CD4-positive, alpha-beta T cell treated with Interleukin-6 for 4 hours (primary cell): ENCODE data around the gene RPS6KC1.
"Not testable (repeated sequence)": the region's sequence is repeated elsewhere in the genome, so short reads cannot be mapped to it uniquely, and the experiment has no call there.

ENCODE experiments used
- DNase-seq: peaks from one replicate; pipeline ENCODE4 v3.0.0-alpha.2; 2020; ENCODE audit warnings: mixed read lengths

The RPS6KC1 gene, protein sequence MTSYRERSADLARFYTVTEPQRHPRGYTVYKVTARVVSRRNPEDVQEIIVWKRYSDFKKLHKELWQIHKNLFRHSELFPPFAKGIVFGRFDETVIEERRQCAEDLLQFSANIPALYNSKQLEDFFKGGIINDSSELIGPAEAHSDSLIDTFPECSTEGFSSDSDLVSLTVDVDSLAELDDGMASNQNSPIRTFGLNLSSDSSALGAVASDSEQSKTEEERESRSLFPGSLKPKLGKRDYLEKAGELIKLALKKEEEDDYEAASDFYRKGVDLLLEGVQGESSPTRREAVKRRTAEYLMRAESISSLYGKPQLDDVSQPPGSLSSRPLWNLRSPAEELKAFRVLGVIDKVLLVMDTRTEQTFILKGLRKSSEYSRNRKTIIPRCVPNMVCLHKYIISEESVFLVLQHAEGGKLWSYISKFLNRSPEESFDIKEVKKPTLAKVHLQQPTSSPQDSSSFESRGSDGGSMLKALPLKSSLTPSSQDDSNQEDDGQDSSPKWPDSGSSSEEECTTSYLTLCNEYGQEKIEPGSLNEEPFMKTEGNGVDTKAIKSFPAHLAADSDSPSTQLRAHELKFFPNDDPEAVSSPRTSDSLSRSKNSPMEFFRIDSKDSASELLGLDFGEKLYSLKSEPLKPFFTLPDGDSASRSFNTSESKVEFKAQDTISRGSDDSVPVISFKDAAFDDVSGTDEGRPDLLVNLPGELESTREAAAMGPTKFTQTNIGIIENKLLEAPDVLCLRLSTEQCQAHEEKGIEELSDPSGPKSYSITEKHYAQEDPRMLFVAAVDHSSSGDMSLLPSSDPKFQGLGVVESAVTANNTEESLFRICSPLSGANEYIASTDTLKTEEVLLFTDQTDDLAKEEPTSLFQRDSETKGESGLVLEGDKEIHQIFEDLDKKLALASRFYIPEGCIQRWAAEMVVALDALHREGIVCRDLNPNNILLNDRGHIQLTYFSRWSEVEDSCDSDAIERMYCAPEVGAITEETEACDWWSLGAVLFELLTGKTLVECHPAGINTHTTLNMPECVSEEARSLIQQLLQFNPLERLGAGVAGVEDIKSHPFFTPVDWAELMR

DNA sequence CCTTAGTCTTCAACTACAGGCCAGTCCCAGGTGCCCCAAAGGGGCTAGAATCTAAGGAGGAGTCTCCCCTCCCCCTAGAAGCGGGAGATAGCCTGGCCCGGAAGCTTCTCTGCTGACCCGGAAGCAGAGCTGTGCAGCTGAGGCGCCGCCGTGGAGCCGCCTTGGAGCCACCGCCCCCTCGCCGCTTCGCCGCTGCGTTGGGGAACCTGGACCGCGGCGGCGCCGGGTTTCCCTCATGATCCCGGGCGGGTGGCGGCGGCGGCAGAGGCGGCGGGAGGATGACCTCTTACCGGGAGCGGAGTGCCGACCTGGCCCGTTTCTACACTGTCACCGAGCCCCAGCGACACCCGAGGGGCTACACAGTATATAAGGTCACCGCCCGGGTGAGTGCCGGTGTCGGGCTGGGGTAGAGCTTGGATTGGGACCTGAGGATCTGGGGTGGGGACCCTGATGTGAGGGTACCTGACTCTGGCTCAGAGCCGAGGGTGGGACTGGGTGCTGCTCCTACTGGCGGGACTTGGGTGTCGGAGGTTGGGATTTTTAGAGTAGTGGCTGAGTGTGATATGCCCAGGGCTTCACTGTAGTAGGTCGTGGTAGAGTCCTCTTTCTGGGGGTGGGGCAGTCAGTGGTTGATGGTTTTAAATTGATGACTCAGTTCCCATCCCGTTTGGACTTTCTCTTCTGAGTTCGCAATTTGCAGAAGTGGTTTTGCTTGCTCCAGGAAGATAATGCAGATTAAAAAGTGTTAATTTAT is at the start of gene RPS6KC1:
RPS6KC1 (plus strand) TSS at position 115 of the 754 bp plus-strand sequence; CDS start at position 279, 164 bp downstream.
- DNase-seq = peak; percentile 85

DNA sequence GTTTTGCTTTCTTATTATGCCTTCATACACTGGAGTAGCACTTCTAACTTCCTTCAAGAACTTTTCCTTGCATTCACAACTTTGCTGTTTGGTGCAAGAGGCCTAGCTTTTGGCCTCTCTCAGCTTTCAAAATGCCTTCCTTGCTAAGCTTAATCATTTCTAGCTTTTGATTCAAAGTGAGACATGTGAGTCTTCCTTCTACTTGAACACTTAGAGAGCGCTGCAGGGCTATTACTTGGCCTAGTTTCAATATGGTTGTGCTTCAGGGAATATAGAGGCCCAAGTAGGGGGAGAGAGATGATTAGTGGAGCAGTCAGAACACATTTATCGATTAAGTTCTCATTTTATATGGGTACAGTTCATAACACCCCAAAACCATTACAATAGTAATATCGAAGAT is 47.8 kb upstream of the RPS6KC1 start:
- no peak for DNase-seq

DNA sequence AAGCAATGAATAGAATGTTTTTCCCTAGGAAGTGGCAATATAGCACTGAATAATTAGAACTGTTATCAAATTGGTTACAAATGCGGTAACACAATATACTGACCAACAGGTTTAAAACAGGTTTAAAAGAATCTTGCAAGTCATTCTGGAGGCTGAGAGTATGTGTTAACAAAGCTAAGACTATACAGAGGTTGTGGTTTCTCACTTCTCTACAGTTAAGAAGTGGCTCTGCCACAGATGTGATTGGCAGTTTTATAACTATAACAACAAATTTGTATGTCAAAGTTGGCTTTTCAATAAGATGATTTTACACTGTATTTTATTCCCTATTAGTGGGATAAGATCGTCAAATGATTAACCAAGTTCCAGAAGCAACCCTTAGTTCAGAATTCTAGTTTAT is 42.5 kb upstream of the RPS6KC1 start:
- no peak for DNase-seq

DNA sequence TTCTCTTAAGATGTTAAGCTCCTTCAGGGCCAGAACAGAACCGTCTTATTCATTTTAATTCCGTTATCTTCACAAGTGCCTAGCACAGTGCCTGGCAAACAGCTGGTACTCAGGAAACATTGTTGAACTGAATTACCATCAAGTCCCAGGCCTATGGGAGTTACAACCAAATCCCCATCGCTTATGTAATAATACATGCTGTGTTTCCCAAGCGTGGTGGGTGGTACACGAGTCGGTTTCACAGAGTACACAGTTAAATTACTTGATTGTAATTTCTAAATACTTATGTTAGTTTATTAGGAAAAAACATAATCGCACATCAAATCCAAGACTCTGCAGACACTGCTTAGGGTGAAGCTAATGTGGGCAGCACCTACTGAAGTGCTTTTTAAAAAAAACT is 36.4 kb upstream of the RPS6KC1 start:
- no peak for DNase-seq

DNA sequence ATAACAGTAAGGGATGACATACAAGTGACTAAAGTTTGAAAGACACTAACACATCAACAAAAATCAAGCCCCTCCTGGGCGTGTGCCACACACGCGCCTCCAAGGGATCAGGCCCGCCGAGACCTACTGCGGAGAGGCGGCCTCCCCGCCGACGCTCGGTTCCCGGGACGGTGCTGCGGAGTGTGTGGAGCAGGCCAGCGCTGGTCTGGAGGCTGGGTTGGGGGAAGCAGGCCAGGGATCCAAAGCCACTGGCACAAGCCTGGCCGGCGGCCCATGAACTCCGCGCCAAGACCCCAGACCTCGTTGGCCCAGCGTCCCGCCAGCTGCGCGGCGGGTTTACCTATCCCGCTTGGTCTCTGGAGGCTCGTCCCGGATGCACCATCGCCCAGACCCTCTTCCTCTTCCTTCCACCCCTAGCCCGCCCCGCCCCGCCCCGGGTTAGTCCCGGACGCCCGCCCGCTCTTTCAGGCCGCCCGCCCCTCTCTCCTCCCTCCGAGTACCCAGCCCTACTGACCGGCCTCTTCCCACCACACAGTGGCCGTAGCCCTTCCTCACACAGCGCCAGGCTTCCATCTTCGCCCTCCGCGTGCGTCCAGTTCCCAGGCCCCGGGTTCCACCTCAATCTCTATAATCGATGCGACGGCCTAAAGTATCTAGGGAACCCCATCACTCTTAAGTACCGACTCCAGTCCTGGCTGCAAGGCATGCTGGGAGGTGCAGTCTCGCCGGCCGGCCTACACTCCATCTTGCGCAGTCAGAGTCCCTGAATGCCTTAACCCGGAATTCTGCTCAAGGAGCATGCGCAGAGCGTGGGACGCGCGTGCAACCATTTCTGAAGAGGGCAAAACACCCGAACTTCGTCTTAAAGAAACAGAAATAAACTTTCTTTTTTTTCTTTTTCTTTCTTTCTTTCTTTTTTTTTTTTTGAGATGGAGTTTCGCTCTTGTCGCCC is 35.7 kb upstream of the RPS6KC1 start, which contains the start of gene ANGEL2:
ANGEL2 (minus strand) TSS at position 769 of the 952 bp plus-strand sequence; CDS start at position 573, 196 bp downstream.
- peak; percentile 97 for DNase-seq

DNA sequence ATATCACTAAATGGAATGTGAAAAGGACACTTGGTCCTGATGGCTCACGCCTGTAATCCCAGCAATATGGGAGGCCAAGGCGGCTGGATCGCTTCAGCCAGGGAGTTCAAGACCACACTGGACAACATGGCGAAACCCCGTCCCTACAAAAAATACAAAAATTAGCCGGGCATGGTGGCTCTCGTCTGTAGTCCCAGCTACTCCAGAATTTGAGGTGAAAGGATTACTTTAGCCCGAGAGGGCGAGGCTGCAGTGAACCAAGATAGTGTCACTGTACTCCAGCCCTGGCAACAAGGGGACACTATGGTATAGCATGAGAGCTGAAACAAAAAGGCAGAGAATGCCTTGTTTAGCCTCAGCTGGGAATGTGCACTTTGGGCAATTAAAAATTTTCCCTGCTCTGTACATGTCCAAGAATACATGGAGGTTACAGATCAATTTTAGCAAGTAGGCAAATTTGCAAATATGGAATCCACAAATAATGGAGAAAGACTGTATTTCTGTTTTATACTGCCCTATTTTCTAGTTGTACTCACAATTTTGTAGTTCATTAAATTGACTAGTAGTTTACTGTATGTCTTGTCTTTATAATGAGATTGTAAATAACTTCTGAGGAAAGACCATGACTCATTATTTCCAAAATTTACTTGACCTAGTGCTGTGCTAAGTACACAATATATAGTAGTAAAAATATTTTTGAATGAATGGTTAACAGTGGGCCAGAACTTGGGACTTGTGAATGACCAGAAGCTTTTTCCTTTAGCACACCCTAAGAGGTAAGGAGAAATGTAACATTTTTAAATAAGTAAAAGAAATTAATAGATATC is 33.4 kb upstream of the RPS6KC1 start:
- DNase-seq = no peak

DNA sequence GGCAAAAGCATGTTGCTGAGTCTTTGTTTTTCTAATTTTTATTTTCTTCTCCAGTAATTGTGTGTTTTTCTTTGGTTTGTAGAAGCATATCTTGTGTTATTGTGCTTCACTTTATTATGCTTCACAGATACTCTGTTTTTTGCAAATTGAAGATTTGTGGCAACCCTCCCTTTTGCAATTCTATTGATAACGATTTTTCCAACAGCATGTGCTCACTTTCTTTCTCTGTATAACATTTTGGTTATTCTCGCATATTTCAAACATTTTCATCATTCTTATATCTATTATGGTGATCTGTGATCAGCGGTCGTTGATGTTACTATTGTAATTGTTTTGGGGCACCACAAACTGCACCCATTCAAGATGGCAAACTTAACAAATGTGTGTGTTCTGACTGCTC is 31.6 kb upstream of the RPS6KC1 start:
- DNase-seq = no peak

DNA sequence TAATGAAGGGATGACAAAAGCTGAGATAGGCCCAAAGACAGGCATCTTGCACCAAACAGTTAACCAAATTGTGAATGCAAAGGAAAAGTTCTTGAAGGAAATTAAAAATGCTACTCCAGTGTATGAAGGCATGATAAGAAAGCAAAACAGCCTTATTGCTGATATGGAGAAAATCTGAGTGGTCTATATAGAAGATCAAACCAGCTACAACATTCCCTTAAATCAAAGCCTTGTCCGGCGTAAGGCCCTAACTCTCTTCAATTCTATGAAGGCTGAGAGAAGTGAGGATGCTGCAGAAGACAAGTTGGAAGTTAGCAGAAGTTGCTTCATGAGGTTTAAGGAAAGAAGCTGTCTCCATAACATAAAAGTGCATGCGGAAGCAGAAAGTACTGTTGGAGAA is 31.0 kb upstream of the RPS6KC1 start:
- no peak for DNase-seq

DNA sequence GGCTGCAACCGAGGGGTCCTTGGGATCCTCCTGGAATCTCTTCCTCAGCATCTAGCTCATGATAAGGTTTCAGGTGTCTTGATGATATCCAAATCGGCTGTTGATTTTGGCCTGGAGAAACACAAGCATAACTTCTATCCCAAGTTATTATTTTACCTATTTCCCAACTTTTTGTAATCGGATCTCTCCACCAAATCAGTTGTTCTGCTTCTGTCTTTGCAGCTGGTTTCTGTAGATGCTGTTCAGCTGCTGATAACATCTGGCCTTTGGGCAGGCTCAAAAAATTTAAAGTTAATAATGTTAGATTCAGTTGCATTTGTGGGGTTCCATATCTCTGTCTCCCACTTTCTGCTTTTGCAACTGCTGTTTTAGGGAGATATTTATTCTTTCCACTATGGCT is 24.0 kb upstream of the RPS6KC1 start:
- not testable (repeated sequence) for DNase-seq

DNA sequence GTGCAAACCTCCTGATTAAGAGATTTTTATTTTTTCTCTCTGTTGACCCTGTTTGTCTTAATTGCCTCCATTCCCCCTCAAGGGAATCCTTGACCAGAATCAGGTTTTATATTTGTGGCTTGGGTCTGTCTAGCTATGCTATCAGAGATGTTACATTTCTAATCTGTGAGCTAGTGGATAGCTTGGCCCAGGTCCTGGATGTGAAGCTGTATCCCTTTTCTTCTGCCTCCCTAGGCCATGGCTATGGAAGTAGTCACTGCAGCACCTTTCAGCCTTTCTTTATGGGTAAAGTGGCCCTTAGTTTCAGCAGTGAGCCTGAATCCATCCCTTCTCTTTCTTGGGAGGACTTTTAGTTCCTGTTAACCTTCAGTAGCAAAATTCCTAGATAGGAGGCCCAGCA is 18.4 kb upstream of the RPS6KC1 start:
- DNase-seq = no peak

DNA sequence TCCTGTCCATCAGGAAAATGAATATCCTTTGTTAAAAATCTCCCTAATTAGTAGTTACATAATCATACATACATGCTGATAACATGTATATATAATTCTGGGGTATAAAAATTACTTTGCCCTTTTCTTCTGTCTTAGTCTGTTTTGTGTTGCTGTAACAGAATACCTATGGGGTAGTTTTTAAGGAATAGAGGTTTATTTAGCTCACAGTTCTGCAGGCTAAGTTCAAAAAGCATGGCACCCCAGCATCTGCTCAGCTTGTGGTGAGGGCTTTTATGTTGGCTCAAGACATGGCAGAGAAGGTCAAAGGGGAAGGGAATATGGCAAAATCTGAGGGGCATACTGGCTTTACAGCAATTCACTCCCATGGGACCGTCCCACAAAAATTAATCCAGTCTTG is 16.3 kb upstream of the RPS6KC1 start:
- DNase-seq = no peak

DNA sequence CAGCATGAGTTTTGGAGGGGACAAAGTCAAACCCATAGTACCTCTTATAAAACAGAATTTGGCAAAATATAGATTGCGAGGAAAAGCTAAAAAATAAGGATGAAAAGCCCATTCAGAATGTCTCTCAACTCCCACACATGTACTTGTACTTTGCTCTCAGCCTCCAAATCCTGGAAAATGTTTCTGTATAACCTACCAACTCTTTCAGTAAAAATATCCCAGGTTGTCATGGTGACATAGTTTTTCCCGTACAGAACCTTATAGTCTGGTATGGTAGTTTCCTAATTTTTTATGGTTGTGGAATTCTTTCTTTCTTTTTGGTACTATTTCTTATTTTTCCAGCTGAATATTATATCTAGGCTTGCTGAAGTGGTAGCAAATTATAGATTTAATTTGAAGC is 15.5 kb upstream of the RPS6KC1 start:
- DNase-seq = no peak

DNA sequence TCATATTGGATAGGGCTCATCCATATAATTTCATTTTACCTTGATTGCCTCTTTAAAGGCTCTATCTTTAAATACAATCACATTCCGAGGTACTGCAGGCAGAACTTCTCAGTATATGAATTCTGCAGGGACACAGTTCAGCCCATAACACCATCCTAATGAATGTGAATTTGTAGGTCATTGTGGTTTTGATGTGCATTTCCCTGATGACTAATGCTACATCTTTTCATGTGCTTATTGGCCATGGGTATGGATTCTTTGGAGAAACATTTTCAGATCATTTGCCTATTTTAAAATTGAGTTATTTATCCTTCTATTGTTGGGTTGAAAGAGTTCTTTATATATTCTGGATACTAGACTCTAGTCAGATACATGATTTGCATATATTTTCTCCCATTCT is 9.6 kb upstream of the RPS6KC1 start:
- DNase-seq = no peak

DNA sequence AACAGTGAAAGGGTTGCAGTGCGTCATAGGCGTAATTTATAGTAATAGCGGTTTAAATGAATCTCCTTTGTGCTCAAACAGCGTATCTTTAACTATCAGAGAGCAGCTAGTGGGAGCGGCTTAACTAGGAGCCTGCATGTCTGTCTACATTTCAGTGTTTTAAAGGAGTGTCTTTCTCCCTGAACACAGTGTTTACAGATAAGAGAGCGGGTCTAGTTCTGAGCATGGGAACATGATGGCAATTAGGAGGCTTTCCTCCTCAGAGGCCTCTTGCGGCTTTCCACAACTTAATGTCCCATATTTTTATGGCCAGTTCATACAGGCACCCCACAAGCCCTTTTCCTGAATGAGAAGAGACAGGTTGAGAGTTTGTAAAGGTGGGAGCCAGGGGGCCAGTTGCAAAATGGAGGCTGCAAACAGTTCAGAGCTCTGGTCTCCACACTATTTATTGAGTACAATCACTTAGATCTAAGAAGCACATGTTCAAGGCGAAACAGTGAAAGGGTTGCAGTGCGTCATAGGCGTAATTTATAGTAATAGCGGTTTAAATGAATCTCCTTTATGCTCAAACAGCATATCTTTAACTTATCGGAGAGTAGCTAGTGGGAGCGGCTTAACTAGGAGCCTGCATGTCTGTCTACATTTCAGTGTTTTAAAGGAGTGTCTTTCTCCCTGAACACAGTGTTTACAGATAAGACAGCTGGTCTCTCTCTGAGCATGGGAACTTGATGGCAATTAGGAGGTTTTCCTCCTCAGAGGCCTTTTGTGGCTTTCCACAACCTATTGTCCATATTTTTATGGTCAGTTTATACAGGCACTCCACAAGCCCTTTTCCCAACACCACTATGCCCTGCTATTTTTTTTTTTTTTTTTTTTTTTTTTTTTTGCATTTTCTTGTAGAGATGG is 5.5 kb upstream of the RPS6KC1 start:
- not testable (repeated sequence) for DNase-seq

DNA sequence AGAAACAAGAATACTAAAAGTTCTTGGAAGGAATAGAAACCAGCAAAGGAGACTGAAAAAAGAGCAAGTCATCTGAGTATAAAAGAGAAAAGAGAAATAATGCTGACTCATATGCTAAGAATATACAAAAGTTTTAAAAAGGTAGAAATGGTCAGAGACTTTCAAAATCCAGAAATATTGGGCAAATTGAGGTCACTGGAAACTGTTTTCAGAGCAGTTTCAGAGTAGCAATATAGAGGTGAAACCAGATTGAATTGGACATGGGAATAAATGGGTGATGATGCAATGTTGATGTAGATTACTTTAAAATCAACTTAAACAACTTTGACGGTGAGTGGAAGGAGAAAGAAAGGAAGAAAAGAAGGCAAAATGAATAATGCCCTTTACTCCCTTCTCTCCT is 1.8 kb upstream of the RPS6KC1 start:
- DNase-seq = no peak

DNA sequence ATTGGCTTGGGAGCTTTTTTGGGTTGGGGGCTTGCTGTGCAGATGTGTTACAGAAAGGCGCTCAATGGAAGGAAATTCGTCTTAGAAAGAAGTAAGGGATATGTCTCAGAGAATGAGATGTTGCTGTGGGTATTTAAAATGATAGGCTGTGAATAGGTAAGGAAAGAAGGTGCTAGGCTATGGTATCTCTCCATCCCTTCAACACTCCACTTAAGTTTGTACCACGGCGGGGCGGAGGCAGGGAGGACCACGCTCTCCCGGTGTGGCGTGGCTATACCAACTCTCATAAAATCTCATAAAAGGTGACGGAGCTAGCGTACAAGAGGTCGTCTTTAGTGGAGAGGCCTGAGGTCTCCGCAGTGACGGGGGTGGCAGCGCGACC is 305 bp upstream of the RPS6KC1 start:
- no peak for DNase-seq

DNA sequence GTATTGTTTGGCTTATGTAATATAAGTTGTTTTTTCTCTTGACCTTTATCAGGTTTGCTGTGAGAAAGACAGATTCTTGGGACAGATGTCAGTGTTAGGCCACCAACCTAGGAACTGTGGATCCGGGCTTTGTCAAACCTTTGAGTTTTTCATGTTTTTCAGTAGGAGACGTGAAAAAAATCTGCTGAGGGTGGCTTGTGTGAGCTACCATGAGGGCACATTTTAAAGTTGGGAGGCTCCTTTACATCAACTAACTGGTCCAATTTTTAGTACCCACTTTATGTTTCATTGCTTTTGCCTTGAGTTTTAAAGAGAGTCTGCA is 801 bp downstream of the RPS6KC1 start:
- no peak for DNase-seq

DNA sequence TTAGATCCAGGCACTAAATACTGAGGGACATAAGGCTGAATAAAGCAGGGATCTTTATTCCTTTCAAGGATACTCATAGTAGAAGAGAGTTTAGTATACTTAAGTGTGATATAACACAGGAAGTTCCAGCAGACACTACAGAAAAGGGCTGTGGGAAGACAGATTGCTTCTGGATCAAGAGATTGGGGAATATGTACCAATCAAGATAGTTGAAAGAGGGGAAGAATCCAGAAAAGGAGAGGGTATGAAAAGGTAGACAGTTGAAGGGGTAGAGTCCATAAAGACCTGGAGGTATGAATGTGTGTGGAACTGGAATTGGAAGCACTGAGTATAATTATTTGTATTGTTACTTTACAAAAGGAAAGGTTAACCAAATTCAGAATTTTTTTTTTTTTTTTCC is 2.4 kb downstream of the RPS6KC1 start:
- DNase-seq = no peak

DNA sequence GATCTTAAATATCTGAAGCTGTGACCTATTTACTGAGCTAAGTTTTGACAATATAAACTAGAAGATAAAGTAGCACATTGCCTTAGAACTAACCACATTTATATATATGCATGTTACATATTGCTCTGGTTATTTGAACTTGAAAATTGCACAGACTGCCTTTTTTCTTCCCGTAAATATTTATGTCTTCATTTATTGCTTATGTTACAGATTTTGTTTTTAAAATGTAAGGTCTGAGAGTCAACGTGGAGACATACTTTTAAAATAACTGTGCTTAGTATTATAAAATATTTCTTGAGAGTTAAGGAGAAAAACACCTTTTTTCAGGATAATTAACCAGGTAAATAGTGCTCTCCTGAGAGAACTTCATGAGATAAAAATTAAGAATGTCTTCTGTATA is 3.1 kb downstream of the RPS6KC1 start:
- no peak for DNase-seq
